ENCODE measurements around the gene BASP1.
"Not testable (repeated sequence)": the region's sequence is repeated elsewhere in the genome, so short reads cannot be mapped to it uniquely, and the experiment has no call there.

The BASP1 gene

GRCh38 chr5:17191574-17191973 is 25.9 kb upstream of the BASP1 start:
- FAIRE-seq = not testable (repeated sequence)

DNA sequence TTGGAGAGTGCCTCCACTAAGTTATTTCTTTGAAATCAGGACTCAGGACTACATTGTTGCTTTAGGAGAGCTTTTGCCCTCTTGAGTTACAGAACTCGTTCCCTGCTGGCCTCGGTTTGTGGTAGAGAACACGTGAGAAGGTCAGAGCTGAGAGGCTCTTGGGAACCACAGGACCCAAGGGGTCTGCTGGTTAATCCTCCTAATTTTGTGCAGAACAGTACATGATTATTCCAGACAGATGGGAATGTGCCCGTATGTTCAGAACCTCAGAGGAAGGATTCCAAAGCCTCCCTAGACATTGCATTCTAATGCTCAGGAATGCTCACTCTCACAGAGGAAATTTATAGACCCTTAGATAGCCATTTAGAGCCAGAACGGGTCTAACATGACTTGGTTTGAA is 25.2 kb upstream of the BASP1 start:
- FAIRE-seq = no peak

DNA sequence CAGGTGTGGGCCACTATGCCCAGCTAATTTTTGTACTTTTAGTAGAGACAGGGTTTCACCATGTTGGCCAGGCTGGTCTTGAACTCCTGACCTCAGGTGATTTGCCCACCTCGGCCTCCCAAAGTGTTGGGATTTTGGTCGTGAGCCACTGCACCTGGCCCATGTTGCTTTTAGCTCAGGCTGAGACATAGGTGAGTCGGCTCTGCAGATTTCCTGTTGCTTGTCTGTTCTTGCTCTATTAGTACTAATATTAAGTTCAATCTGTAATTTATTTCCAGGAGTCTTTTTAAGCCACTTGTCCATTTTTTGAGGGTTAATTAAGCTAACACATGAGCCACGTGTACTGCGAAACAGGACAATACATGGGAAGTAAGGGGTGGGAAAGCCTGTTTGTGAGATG is 21.4 kb upstream of the BASP1 start:
- FAIRE-seq = no peak

DNA sequence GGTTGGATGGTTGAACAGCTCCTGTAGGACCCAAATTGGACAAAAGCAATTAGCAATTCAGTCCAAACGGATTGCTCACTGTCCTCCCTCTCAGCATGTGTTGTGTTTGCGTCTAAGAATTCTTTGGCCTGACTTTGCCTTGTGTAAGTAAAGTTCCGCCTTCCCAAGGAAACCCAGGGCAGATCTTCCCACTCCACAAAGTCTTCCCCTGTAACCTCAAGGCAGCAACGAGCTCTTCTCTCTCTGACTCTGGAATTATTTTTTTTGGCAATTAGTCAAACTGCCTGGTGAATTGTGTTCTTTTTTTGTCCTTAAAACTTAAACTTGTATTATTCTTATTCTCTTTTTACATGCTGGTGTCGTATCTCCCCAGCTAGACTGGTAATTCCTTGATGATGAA is 20.7 kb upstream of the BASP1 start:
- no peak for FAIRE-seq

DNA sequence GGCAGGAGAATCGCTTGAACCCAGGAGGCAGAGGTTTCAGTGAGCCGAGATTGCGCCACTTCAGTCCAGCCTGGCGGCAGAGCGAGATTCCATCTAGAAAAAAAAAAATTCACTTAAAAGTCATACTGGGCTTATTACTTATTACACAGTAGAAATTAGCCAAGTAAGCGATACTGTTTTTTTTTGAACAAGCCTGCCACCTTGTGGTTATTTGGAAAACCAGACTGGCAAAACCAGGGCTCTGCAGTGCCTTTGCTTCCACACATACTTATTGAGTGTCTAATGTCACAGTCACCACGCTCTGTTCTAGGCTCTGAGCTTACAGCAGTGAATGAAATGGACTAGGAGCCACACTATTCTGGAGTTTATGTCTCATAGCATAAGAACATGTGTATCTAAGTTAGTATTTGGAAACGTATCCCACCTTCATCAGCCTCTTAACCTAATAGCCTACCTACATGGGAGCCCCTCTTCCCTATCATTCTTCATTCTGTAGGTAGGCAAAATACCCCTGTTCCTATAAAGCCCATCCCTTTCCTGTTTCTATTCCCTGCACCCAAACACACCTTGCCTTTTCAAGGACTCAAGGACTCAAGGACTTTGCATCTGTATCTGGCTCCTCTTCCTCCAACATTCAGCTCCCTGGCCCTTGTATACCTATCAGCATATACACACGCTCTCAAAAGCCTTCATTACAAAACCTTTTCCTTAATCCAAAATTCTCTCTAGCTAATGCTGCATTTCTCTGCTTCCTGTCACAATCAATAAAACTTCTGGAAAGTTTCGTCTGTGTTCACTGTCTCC is 13.9 kb upstream of the BASP1 start:
- no peak for FAIRE-seq

DNA sequence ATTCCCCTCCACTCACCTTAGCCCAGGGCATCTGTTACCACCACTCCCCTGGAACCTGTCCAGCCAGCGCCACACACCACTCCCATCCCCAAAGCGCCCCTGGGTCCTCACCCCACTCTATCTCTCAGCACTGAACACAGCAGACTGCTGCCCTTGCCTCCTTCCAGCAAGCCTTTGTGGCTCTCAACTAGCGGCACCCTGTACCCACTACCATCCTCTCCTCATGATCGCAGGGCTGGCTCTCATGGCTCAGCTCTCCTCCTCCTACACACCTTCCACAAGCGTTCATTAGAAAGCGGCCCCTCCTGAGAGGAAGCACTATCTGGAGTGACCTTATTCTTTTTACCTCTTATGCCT is 13.3 kb upstream of the BASP1 start:
- no peak for FAIRE-seq

DNA sequence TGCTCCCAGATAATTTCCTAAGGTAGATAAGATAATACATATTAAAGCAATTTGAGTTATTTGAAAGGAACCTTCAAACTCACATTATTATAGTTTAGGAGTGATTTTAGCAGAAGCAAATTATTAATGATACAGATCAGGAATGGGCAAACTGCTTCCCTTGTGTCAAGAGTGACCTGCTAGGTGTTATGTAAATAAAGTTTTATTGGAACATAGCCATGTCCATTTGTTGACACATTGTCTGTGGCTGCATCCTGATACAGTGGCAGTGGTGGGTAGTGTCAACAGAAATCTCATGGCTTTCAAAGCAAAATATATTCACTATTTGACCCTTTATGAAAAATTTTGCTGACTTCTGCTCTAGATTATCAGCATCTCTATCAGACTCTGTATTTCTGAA is 11.4 kb upstream of the BASP1 start:
- no peak for FAIRE-seq

DNA sequence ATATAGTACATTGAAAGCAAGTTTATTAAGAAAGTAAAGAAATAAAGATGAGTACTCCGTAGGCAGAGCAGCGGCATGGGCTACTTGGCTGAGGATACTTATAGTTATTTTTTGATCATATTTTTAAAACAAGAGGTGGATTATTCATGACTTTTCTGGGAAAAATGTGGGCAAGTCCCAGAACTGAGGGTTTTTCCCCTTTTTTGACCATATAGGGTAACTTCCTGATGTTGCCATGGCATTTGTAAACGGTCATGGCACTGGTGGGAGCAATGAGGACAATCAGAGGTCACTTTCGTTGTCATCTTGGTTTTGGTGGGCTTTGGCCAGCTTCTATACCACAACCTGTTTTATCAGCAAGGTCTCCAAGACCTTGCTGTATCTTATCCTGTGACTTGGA is 5.2 kb upstream of the BASP1 start:
- FAIRE-seq = no peak

DNA sequence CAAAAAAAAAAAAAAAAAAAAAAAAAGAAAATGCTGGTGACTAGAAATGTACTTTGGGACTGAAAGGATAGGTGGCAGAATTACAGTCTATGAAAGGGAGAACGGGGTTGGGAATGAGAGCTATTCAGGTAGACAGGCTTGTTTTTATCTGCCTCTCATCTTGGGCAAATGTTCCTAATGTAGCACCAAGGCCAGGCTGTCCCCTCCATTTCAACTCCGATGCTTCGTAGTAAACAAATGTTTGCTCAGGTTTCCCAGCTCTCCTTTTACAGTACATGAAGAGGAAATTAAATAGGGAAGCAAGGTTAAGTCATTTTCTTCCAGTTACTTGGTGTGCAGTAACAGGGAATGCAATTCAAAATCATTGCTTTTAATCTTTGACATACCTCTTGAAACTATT is 4.4 kb upstream of the BASP1 start:
- no peak for FAIRE-seq

- FAIRE-seq = no peak
Measured at GRCh38 chr5:17213938-17214337, 3.5 kb upstream of the BASP1 start.

DNA sequence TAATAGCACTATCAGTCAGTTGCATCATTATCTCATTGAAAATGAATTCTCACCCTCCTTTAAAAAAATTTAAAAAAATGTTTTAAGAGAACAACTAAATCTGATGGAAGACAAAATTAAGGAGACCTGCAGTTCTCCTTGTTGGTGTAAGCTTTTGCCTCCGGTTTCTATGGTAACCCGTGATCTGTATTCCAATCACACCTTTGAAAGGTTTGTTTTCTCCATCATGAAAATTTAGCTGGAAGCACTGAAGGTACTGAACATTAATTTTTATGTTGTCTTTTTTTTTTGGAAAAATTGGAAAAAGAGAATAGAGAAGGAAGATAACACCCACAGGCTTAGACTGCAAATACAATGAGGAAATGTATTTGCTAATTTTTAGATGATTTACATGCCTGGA is 2.5 kb upstream of the BASP1 start:
- no peak for FAIRE-seq

DNA sequence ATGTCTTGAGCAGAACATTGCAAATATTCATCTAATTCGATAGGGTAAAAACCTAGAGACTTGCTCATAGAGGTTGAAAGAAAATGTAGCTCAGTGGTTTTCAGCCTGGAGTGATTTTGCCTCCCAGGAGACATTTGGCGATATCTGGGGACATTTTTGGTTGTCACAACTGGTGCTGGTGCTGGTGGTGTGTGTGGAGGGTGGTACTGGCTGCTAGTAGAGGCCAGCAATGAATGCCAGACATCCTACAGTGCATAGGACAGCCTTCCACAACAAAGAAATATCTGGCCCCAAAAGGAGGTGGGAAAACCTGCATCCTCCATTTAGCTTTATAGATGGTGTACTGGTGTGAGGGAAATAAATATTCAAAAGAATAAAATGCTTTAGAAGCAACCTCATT is 2.1 kb upstream of the BASP1 start:
- no peak for FAIRE-seq

DNA sequence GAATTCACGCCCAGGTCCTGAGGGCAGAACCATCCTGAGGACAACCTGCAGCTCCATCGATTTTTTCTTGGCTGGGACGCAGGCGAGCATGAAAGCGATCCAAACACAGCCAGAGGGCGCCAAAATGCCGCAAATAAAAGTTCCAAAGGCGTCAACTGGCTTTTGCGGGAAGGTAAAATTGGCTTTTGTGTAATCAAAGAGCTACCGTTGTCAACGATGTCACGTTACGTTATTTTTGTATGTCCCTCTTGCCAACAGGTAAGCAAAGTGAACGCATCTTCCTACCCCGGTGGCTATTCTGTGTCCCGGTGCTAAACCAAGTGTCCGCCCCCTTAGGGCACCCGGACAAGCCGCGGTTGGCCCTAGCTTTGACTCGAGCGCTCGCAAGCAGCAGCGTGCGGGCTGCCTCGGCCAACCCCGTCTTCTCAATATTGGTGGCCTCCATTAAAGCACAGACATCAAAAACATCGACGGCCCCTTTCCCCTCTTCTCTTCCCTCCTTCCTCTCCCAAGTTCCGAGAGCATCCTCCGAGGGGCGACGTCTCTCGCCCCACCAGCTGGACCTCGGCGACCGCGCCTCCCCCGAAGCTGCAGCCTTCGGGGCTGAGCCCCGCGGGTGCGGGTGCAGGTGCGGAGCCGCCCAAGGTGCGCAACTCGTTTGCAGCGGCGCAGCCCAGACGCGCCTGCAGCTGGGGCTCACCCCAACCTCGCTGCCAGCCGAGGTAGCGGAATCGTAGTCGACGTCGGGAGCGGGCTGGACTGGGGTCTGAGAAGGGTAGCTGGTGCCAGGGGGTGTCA is 1.1 kb upstream of the BASP1 start:
- no peak for FAIRE-seq

GRCh38 chr5:17216974-17217492 is 398 bp upstream of the BASP1 start:
- no peak for FAIRE-seq

DNA sequence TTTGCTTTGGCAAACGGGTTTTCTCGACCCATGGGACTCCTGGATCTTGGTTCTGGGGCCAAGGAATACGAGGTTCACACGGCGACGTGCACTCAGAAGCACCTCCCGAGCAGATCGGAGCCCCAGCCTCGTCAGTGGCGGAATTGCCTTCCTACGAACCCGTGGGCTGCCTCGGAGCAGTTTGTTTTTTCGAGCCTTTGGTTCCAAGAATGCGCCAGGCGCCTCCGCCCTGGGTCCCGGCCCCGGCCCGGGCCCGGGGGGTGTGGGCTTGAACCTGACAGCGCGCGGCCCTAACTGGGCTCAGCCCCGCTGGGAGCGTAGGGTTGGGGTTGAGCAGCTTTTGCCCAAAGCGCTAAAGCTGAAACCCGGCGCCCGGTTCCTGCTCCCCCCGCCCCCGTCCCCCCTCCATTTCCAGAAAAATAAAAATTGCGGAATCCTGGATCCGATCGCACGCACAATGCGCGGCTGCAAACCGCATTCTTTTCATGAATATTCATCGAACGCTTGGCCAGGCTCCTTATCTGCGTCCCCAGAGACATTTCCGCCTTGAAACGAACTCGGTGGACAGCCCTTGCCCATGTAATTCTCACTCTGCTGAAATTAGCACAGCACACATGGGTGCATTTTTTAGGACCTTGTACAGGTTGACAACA is 1.0 kb downstream of the BASP1 start:
- no peak for FAIRE-seq

DNA sequence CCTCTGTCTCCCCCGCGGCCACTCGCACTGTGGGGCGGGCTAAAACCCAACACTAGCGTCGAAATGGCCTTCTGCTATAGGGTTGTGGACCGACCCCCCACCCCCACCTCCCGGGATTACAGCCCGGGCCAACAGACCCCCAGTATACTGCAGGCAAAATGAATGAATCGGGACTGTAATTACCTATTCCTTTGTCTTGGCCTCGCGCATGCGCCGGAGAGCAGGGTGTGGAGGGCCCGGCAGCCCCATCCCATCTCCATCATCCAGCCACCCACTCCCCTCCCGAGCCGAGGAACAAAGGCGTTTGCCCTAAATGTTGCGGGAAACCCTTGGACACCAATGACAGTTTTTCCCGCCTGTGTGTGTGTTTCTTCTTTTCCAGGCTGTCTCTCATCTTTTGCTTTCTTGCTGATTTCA is 1.6 kb downstream of the BASP1 start:
- FAIRE-seq = no peak

DNA sequence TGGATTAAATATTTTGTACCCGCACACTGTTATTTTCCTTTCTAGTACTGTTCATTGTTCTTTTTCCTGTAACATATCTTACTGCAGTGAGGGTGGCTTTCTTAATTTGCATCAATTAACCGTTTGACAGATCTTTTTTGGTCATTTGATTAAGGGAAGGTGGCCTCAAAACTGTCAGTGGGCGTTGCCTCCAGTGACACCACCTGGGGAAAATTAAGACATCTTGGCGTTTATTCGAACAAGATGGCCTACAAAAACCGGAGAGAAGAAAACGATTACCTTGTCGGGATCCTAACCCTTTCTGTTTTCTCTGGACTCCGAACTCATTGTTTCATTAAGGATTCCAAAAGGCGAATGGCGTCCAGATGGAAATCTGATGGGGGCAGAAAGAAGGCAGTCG is 2.0 kb downstream of the BASP1 start:
- no peak for FAIRE-seq

- FAIRE-seq = no peak
Measured at GRCh38 chr5:17219992-17220391, 2.6 kb downstream of the BASP1 start.

DNA sequence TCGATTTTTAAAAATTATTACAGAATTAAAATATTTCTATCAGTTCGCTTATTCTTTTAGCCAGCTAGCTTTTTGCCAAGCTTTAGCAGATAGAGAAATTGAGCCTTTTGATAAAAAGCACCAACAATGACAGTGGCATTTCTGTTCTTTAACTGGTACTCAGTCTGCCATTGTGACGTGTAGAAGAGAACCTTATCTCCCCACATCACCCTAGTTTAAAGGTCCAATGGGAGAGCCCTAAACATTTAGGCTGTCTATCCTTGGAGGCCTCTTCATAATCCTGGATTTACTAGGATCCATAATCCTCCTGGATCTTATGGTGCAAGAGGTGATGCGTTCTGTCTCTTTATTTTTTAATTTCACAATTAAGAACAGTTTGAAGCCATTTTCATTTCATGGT is 3.0 kb downstream of the BASP1 start:
- no peak for FAIRE-seq

DNA sequence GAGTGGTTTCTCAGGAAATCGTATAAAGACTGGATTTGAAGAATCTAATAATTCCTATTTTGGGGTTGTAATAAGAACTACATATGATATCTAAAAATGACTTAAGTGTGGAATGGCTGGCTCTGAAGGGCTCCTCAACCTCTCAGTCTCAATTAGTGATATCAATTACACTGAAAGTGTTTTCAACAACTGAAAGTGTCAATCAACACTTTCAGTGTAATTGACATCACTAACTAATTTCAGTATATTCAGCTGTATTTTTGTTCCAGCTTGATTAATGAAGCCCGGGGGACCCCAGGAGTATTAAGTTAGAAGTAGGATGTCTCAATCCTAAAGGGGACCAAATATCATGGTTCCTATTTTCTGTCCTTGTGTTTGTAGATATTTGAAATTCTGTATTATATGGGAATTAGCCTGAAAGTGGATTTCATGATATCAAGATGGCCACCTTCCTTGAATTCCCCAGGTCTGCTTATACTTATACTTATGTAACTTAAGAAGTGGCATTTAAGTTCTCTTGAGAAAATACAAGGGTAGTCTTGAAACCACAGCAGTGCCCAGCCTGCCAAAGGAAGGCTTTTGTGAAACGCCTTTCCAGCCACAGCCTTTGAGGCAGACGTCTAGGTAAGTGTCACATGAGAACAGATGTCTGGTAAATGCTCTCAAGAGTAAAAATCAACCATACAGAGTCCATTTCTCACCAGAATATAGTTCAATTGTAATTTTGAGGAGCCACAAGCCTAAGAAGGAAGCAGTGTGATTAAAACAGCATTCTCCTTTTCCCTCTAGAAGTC is 4.6 kb downstream of the BASP1 start:
- FAIRE-seq = no peak

- FAIRE-seq = no peak
Measured at GRCh38 chr5:17222664-17223063, 5.2 kb downstream of the BASP1 start.

- FAIRE-seq = no peak
Measured at GRCh38 chr5:17223367-17224185, 6.1 kb downstream of the BASP1 start.

Data from TTC549 (cell line).